Sigmoid colon (tissue), 7 donors: ENCODE measurements around the gene CDK11A. TPM values are rescaled to one million over a fixed set of nuclear protein-coding genes. Genes with fewer than 3 reads are reported as not detected.
A peak's percentile ranks its signal among the peaks of the same experiment; 100 is the strongest.
"Not testable (repeated sequence)": the region's sequence is repeated elsewhere in the genome, so short reads cannot be mapped to it uniquely, and the experiment has no call there.

Experiments
- DNase-seq: peaks from one replicate; pipeline ENCODE4 v3.0.0-alpha.2; 2019
- H3K27ac ChIP-seq, 4 donors: fragments of 200-600 bp; sonication (generic); one replicate each; pipeline ENCODE4 v1.5.1; 2016 to 2019; ENCODE audit warnings: mild to moderate bottlenecking in 1 of 4
- H3K27me3 ChIP-seq, 3 donors: fragments of 200-600 bp; sonication (generic); one replicate each; pipeline ENCODE4 v1.5.1; 2019; ENCODE audit warnings: mild to moderate bottlenecking in 1 of 3
- H3K36me3 ChIP-seq, 4 donors: fragments of 200-600 bp; sonication (generic); one replicate each; pipeline ENCODE4 v1.5.1; 2016 to 2019
- H3K4me1 ChIP-seq, 4 donors: fragments of 200-600 bp; sonication (generic); one replicate each; pipeline ENCODE4 v1.5.1; 2017 to 2019
- H3K4me3 ChIP-seq, 4 donors: fragments of 200-600 bp; sonication (generic); one replicate each; pipeline ENCODE4 v1.5.1; 2017 to 2019; ENCODE audit warnings: mild to moderate bottlenecking in 2 of 4, moderate library complexity in 1 of 4
- H3K9me3 ChIP-seq, 4 donors: fragments of 200-600 bp in 3 of 4; sonication (generic) in 3 of 4; one replicate each; pipeline versions ENCODE4 v1.5.1 to v1.6.1; 2013 to 2019
- EP300 ChIP-seq, 4 donors: sonication (generic); formaldehyde crosslinking; IDR thresholded peaks; one replicate each; pipeline ENCODE4 v1.6.1; 2017; ENCODE audit warnings: antibody characterized with exemption in 4 of 4
- POLR2A ChIP-seq, 2 donors: fragments of 450-650 bp; IDR thresholded peaks; one replicate each; pipeline ENCODE4 v1.6.1; 2016; ENCODE audit warnings: antibody characterized with exemption in 2 of 2, mild to moderate bottlenecking in 2 of 2, moderate library complexity in 2 of 2
- POLR2AphosphoS5 ChIP-seq, 4 donors: sonication (generic); formaldehyde crosslinking; IDR thresholded peaks; one replicate each; pipeline ENCODE4 v1.6.1; 2017; ENCODE audit warnings: antibody characterized with exemption in 4 of 4
- whole genome bisulfite sequencing, 2 donors: extraction: QIAGEN DNeasy Blood & Tissue Kit; methylation state at CpG; one replicate each; pipeline ENCODE4 v1.1.7; 2013; 5-methylcytosine and 5-hydroxymethylcytosine counted together
- intact Hi-C: fragments of 100-400 bp; cut with DNase I; formaldehyde crosslinking; loops from one replicate; pipeline ENCODE4 v1.15.1; 2023
- polyA plus RNA-seq, 3 donors: library from polyadenylated mRNA; stranded (reverse); fragments of 200-250 nt; gene quantifications; one replicate each; pipeline ENCODE4 v1.2.3, GENCODE V29; 2013
- total RNA-seq, 4 donors: library from RNA; depleted of rRNA; stranded (reverse); fragments of >200 nt; gene quantifications; one replicate each; pipeline ENCODE4 v1.1.0, GENCODE V29; 2016
- TF ChIP-seq, protein P1 (sequence below), 4 experiments: fragments of 450-650 bp in 3 of 4; fragments of 200-600 bp in 1 of 4; IDR thresholded peaks; one replicate each; pipeline ENCODE4 v1.5.1; 2016 to 2019; ENCODE audit warnings: antibody characterized with exemption in 4 of 4, mild to moderate bottlenecking in 3 of 4, moderate library complexity in 2 of 4
- donor health status: healthy with polysubstance abuse.
- donor health status: Bipolar disorder and iron deficiency.
- donor health status: healthy.

CDK11A gene
- total RNA-seq = 10 to 100 TPM; 21.6 to 53.7 (median 37.5) TPM
- polyA plus RNA-seq = 10 to 100 TPM; 19.8 to 35.0 (median 33.1) TPM

DNA sequence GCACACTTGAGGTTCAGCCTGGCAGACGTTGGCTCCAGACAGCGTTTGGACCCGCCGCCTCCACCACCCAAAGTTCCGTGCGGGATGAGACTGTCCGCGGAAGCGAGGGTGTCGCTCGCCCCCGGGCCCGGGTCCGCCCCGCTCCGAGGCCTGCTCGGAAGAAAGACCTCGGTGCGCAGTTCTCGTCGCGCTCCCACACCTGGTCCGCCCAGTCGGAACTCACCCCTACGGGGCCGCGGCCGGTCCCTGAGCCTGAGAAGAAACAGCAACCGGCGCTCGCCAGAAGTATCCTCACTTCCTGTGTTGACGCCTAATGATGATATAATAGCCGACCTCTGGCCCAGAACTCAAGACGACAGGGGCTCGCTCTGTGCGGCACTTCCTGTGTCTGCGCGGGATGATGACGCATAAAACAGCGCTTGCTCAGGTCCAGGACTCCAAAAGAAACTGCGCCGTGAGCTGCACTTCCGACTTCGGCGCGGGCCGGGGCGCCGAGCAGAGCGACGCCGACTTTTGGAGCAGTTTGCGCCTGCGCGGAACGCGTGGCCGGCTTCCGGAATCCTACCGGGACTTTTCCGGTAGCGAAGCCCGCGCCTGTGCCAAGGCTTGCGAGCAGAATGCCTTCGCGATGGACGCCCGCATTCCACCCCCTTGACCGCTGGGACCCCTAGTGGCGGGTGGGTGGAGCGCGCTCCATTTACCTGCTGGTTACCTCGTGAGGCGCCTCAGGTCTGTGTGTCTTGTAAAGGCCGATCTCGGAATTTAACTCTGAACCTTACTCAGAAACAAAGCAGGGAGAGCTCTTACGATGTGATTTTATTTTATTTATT lies at the start of gene CDK11A:
Gene CDK11A, minus strand, starts transcription at position 323 of the 830 bp plus-strand sequence. CDS start 1,539 bp downstream, outside the sequence.
- 0% methylated on average over 54 to 61 of the region's 78 CpGs for WGBS, 2 donors
- H3K36me3 ChIP-seq = peaks cover 0 to 19% (median 9%) of the 10 kb centered on the region in 4 donors
- intact Hi-C loops, H3K27me3 ChIP-seq, H3K4me1 ChIP-seq, H3K9me3 ChIP-seq: not testable (repeated sequence)
- peak; percentile 99 for DNase-seq
- TF ChIP-seq, protein P1, sequence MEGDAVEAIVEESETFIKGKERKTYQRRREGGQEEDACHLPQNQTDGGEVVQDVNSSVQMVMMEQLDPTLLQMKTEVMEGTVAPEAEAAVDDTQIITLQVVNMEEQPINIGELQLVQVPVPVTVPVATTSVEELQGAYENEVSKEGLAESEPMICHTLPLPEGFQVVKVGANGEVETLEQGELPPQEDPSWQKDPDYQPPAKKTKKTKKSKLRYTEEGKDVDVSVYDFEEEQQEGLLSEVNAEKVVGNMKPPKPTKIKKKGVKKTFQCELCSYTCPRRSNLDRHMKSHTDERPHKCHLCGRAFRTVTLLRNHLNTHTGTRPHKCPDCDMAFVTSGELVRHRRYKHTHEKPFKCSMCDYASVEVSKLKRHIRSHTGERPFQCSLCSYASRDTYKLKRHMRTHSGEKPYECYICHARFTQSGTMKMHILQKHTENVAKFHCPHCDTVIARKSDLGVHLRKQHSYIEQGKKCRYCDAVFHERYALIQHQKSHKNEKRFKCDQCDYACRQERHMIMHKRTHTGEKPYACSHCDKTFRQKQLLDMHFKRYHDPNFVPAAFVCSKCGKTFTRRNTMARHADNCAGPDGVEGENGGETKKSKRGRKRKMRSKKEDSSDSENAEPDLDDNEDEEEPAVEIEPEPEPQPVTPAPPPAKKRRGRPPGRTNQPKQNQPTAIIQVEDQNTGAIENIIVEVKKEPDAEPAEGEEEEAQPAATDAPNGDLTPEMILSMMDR (IDR thresholded peaks at IDR 0.05) = peak in 3 of 4 experiments; percentile 11 to 32 (median 15)
- TF ChIP-seq EP300 (IDR thresholded peaks at IDR 0.05) (peak in 1 of 4 donors; percentile 67), POLR2AphosphoS5 (IDR thresholded peaks at IDR 0.05) (peak; percentile 78 to 93 (median 90)), POLR2A (IDR thresholded peaks at IDR 0.05) (peak; percentile 43 to 58)
- peak within 1 kb of the TSS; percentile 84 to 90 (median 88) for H3K27ac ChIP-seq
- H3K4me3 ChIP-seq = peak within 1 kb of the TSS; percentile 52 to 64 (median 60)

DNA sequence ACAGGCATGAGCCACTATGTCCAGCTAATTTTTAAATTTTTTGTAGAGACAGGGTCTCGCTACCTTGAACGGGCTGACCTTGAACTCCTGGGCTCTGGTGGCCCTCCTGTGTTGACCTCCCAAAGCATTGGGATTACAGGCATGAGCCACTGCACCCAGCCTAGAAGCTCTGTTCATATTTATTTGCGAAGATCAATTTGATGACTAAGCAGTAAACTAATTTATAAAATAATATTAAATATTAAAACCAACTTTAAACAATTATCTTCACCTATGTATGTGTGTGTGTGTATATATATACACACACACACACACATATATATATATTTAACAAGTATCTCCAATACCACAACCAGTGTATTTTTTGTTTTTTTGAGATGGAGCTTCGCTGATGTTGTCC lies 49.7 kb upstream of the CDK11A start:
- H3K4me3 ChIP-seq = no peak overlapping the region
- no peak for TF ChIP-seq EP300 (IDR thresholded peaks at IDR 0.05)
- TF ChIP-seq POLR2A (IDR thresholded peaks at IDR 0.05) = no peak
- TF ChIP-seq, protein P1 (IDR thresholded peaks at IDR 0.05) = no peak
- TF ChIP-seq POLR2AphosphoS5 (IDR thresholded peaks at IDR 0.05) = no peak
- no peak for DNase-seq
- H3K36me3 ChIP-seq = peaks cover 0 to 22% (median 10%) of the 10 kb centered on the region in 4 donors
- WGBS, 2 donors = 97% methylated on average over 4 of the region's 4 CpGs
- no peaks in the 10 kb centered on the region for H3K27me3 ChIP-seq
- no peak overlapping the region for H3K27ac ChIP-seq
- intact Hi-C loops = no loop called here
- peaks cover 0 to 41% (median 37%) of the 10 kb centered on the region in 4 donors for H3K4me1 ChIP-seq
- H3K9me3 ChIP-seq = peaks cover 0 to 5% (median 1%) of the 10 kb centered on the region in 4 donors

DNA sequence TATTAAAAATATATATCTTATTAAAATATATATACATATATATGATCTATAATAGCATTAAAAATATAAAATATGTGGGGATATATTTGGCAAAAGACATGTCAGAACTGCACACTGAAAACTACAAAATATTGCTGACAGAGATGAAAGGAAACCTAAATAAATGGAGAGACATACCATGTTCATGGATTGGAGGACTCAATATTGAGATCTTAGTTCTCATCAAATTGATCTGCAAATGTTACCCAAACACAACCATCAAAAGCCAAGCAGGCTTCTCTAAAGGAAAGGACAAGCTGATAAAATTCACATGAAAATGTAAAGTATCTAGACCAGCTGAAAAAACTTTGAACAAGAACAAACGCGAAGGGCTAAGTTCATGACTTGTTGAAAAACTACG lies 46.9 kb upstream of the CDK11A start:
- no peak for DNase-seq
- intact Hi-C loops = no loop called here
- no peaks in the 10 kb centered on the region for H3K27me3 ChIP-seq
- peaks cover 0 to 17% (median 15%) of the 10 kb centered on the region in 4 donors for H3K4me1 ChIP-seq
- 98% methylated on average over 3 of the region's 3 CpGs for WGBS, 2 donors
- TF ChIP-seq, protein P1 (IDR thresholded peaks at IDR 0.05) = no peak
- no peak for TF ChIP-seq POLR2A (IDR thresholded peaks at IDR 0.05)
- TF ChIP-seq POLR2AphosphoS5 (IDR thresholded peaks at IDR 0.05) = no peak
- TF ChIP-seq EP300 (IDR thresholded peaks at IDR 0.05) = no peak
- H3K36me3 ChIP-seq = peaks cover 0 to 22% (median 10%) of the 10 kb centered on the region in 4 donors
- H3K27ac ChIP-seq = no peak overlapping the region
- no peak overlapping the region for H3K4me3 ChIP-seq
- H3K9me3 ChIP-seq = peaks cover 0 to 5% (median 1%) of the 10 kb centered on the region in 4 donors

DNA sequence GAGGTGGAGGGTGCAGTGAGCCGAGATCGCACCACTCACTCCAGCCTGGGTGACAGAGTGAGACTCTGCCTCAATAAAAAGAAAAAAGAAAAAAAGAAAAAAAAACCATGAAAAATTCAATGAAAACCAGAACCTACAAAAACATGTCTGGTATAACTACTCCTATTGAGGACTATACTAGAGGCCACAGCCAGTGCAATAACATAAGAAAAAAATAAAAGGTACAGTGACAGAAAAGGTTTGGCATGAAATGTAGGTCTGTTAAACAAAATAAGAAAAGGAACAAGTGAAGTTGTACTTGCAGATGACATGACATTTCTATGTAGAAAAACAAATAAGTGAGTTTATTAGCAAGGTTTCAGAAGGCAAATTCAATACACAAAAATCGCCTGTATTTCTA lies 45.9 kb upstream of the CDK11A start:
- Histone ChIP-seq H3K27me3 (no peaks in the 10 kb centered on the region), H3K36me3 (peaks cover 0 to 23% (median 11%) of the 10 kb centered on the region in 4 donors), H3K4me3 (no peak overlapping the region), H3K9me3 (peaks cover 0 to 5% (median 1%) of the 10 kb centered on the region in 4 donors), H3K27ac (no peak overlapping the region), H3K4me1 (peaks cover 0 to 7% (median 5%) of the 10 kb centered on the region in 4 donors)
- TF ChIP-seq POLR2AphosphoS5 (IDR thresholded peaks at IDR 0.05) (no peak), POLR2A (IDR thresholded peaks at IDR 0.05) (no peak), EP300 (IDR thresholded peaks at IDR 0.05) (no peak)
- TF ChIP-seq, protein P1 (IDR thresholded peaks at IDR 0.05) = no peak
- WGBS, 2 donors = 97% methylated on average over 3 of the region's 3 CpGs
- no peak for DNase-seq
- intact Hi-C loops = no loop called here
